Cardiac muscle cell (in vitro differentiated cells and primary cell): ENCODE data around the gene ANKLE1. TPM values are rescaled to one million over a fixed set of nuclear protein-coding genes. Genes with fewer than 3 reads are reported as not detected.

Experiments used
- DNase-seq, 2 donors: peaks; one replicate each; pipeline versions ENCODE4 v3.0.0 to v3.0.0-alpha.2; 2010 to 2017; ENCODE audit warnings: low read depth in 1 of 2, low spot score in 1 of 2
- H3K27ac ChIP-seq: fragments of 200-600 bp; sonication (generic); 2 replicates; pipeline ENCODE4 v1.5.1; 2016
- H3K27me3 ChIP-seq: fragments of 200-600 bp; sonication (generic); 2 replicates; pipeline ENCODE4 v1.6.0; 2016; ENCODE audit warnings: control low read depth
- H3K36me3 ChIP-seq: fragments of 200-600 bp; sonication (generic); 2 replicates; pipeline ENCODE4 v1.5.1; 2016; ENCODE audit warnings: control low read depth
- H3K4me1 ChIP-seq: fragments of 200-600 bp; sonication (generic); 2 replicates; pipeline ENCODE4 v1.8.1; 2017; ENCODE audit warnings: low read depth, mild to moderate bottlenecking, mixed run types
- H3K4me3 ChIP-seq: fragments of 200-600 bp; sonication (generic); 2 replicates; pipeline ENCODE4 v1.5.1; 2016; ENCODE audit warnings: mild to moderate bottlenecking
- H3K9me3 ChIP-seq: fragments of 200-600 bp; sonication (generic); 2 replicates; pipeline ENCODE4 v1.5.1; 2017; ENCODE audit warnings: low read depth, mild to moderate bottlenecking, control low read depth
- polyA plus RNA-seq: library from polyadenylated mRNA; unstranded; fragments of >200 nt; fragmentation: Nextera tagmentation; extraction: Ambion mirVana; gene quantifications from 2 replicates; pipeline ENCODE4 v1.2.1, GENCODE V29; 2016
- total RNA-seq: library from RNA; depleted of rRNA; stranded (reverse); fragments of >200 nt; gene quantifications from 2 replicates; pipeline ENCODE4 v1.2.3, GENCODE V29; 2016
- TF ChIP-seq, protein P1 (sequence below): IDR thresholded peaks from 2 replicates; pipeline ENCODE4 v1.5.1; 2012; ENCODE audit warnings: low read depth, mild to moderate bottlenecking, low read length

The ANKLE1 gene
- total and polyA plus RNA-seq, 2 experiments from 2014 or later: 1.1 to 5.7 TPM

DNA sequence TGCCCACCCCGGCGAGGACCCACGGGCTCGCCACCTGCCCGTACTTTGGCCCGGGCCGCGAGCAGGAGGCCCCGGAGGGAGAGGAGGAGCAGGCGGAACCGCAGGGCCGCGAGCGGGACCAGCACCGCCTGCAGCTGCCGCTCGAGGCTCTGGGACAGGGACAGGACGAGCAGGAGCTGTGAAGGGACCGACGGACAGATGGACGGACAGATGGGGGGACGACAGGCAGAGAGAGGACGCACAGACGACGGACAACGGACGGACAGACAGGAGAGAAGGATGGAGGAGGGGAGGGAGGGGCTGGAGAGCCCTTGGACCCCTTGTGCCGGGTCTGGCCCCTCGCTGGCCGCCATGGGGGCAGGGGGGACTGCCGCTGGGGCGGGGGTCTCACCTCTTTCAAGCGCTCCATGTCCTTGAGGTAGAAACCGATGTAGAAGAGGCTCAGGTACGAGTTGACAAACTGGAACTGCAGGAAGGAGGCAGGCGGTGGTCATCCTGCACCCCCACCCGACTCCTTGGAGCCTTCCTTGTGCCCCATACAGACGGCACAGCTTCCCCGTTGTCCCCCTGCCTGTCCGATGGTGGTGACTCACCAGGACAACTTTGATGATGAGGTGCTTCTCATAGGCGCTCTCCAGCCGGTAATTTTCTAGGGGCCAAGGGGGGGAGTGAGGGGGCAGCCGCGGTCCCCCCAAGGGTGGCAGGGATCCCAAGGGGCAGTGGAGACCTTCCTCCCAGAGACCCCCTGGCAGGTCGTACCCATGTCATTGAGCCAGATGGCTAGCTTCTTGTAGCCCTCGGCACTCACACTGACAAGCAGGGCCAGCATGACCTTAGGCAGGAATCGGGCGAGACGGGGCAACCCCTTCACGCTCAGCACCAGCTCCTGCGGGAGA is 47.9 kb downstream of the ANKLE1 start:
- TF ChIP-seq, protein P1, sequence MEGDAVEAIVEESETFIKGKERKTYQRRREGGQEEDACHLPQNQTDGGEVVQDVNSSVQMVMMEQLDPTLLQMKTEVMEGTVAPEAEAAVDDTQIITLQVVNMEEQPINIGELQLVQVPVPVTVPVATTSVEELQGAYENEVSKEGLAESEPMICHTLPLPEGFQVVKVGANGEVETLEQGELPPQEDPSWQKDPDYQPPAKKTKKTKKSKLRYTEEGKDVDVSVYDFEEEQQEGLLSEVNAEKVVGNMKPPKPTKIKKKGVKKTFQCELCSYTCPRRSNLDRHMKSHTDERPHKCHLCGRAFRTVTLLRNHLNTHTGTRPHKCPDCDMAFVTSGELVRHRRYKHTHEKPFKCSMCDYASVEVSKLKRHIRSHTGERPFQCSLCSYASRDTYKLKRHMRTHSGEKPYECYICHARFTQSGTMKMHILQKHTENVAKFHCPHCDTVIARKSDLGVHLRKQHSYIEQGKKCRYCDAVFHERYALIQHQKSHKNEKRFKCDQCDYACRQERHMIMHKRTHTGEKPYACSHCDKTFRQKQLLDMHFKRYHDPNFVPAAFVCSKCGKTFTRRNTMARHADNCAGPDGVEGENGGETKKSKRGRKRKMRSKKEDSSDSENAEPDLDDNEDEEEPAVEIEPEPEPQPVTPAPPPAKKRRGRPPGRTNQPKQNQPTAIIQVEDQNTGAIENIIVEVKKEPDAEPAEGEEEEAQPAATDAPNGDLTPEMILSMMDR: no peak
- H3K27me3 ChIP-seq: peaks cover 13% of the 10 kb centered on the region
- no peak overlapping the region for H3K4me3 ChIP-seq
- no peak overlapping the region for H3K27ac ChIP-seq
- no peak for DNase-seq
- no peaks in the 10 kb centered on the region for H3K9me3 ChIP-seq
- H3K36me3 ChIP-seq: no peaks in the 10 kb centered on the region
- H3K4me1 ChIP-seq: peaks cover 4% of the 10 kb centered on the region

DNA sequence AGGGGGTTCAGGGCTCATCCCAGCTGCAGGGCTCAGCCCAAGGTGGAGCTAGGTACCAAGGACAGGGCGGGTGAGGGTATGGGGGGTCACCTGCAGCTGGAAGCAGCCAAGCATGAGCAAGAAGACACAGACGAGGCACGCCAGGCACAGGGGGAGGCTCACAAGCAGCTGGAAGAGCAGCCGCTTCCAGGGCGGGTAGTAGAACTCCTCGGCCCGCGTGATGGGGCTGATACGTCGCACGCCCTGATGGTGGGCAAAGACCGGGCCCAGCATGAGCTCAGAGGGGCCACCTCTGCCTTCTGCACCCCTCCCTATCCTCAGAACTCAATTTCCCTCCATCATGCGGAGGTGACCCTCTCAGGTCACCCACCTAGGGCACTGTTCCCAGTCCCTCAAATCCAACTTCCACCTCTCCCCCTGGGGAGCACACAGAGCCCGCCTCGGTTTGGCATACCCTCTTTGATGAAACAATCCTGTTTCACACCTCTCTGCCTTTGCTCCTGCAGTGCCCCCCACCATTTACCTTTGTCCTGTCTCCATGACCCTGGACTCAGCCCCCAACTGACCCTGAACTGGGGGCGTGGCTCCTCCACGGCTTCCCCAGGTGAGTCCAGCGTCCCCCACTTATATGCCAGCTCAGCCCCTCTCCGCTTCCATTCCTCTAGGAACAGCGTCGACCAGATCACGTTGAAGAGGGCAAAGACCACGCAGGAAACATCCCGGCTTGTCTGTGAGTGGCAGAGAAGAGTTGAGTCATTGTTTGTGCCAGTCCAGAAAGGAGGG is 48.8 kb downstream of the ANKLE1 start:
- no peak for DNase-seq
- Histone ChIP-seq H3K27me3 (peaks cover 13% of the 10 kb centered on the region), H3K36me3 (no peaks in the 10 kb centered on the region)

DNA sequence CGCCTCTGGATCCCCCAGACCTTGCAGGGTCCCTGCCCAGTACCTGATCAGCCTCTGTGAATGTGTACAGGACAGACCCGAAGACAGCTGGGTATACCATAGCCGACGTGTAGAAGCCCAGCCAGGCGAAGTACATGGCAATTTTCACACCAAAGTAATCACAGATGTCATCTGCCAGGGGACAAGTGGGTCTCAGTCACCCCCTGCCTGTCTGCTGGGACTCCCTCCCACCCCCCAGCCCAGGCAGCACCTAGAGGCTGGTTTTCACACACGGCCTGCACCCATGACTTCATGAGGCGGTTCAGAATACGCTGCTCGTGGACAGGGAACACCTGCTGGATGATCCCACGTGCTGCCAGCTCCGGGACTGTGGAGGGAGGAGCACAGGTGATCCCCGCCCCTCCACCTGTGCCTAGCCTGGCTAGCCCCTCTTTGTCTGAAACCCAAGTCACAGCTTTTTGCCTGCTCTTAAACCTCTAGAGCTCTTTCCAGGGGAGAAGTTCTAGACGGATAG is 49.4 kb downstream of the ANKLE1 start:
- H3K9me3 ChIP-seq: no peaks in the 10 kb centered on the region
- TF ChIP-seq, protein P1: no peak
- DNase-seq: no peak

More for the DNA sequence above, 48.8 kb downstream of the ANKLE1 start:
- Histone ChIP-seq H3K4me3 (no peak overlapping the region), H3K4me1 (peaks cover 4% of the 10 kb centered on the region), H3K9me3 (no peaks in the 10 kb centered on the region), H3K27ac (no peak overlapping the region)
- TF ChIP-seq, protein P1: no peak

DNA sequence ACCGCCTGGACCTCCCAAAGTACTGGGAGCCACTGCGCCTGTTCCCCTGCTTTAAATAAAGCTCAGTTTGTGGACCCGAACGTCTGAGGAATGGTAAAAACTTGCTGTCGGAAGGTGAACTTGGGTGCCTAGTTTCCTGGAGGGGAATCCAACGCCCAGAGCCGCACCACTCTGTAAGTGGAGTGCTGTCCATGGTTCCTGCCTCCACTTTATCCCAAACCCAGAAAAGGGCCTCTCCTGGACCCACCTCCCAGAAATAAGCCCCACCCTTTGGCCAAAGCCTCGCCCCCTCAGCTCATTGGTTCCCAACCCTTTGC is 50.6 kb downstream of the ANKLE1 start:
- Histone ChIP-seq H3K4me3 (no peak overlapping the region), H3K4me1 (peaks cover 2% of the 10 kb centered on the region), H3K9me3 (no peaks in the 10 kb centered on the region), H3K36me3 (no peaks in the 10 kb centered on the region), H3K27me3 (peaks cover 13% of the 10 kb centered on the region), H3K27ac (no peak overlapping the region)
- DNase-seq: no peak
- TF ChIP-seq, protein P1: no peak

More for the DNA sequence above, 49.4 kb downstream of the ANKLE1 start:
- Histone ChIP-seq H3K4me3 (no peak overlapping the region), H3K27me3 (peaks cover 13% of the 10 kb centered on the region), H3K36me3 (no peaks in the 10 kb centered on the region), H3K27ac (no peak overlapping the region), H3K4me1 (peaks cover 4% of the 10 kb centered on the region)

DNA sequence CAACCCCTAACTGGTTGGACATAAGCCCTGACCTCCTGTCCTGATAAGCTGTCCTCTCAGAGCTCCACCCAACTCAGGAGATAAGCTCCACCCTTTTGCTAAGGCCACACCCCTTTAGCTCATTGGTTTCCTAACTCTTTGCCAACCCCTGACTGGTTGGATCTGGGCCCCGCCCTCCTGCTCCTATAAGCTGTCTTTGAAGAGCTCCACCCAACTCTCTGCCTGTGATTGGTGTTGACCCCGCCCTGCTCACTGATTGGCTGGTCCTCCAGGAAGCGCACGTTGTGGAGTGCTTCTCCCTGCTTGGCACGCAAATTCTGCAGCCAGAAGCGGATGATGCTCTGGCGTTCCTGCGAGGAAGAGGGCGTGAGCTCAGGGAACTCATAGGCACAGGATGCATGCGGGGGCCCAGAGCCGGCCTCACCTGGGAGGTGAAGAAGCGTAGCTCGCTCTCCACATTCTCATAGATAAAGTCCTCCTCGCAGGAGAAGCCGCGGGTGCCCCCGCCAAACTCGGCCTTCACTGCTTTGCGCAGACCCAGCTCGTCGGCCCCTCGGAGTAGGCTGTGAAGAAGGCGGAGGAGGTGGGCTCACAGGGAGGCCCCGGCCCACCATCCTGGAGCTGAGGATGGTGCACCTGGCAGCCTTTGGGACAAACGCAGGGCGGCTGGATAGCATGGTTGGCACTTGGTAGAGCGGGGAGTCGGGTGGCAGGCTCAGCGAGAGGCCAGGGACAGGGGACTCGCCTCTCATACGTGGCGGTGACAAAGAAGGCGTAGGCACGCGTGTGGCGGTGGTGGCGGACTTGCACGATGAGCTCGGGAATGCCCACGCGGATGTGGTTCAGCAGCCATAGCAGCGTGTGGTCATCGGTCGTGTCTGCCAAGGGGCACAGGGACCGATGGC is 51.2 kb downstream of the ANKLE1 start:
- DNase-seq: peak; percentile 65 to 68
- H3K9me3 ChIP-seq: no peaks in the 10 kb centered on the region
- TF ChIP-seq, protein P1: no peak
- H3K4me3 ChIP-seq: no peak overlapping the region
- H3K36me3 ChIP-seq: no peaks in the 10 kb centered on the region
- peaks cover 13% of the 10 kb centered on the region for H3K27me3 ChIP-seq
- H3K4me1 ChIP-seq: no peaks in the 10 kb centered on the region
- no peak overlapping the region for H3K27ac ChIP-seq
